NCI-H2171 (cell line): Measurements from ENCODE around the gene EFNA4.

Experiments used
- DNase-seq: peaks from one replicate; lab custom pipeline; 2025; lab: John Stamatoyannopoulos, UW

Gene EFNA4, protein sequence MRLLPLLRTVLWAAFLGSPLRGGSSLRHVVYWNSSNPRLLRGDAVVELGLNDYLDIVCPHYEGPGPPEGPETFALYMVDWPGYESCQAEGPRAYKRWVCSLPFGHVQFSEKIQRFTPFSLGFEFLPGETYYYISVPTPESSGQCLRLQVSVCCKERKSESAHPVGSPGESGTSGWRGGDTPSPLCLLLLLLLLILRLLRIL

DNA sequence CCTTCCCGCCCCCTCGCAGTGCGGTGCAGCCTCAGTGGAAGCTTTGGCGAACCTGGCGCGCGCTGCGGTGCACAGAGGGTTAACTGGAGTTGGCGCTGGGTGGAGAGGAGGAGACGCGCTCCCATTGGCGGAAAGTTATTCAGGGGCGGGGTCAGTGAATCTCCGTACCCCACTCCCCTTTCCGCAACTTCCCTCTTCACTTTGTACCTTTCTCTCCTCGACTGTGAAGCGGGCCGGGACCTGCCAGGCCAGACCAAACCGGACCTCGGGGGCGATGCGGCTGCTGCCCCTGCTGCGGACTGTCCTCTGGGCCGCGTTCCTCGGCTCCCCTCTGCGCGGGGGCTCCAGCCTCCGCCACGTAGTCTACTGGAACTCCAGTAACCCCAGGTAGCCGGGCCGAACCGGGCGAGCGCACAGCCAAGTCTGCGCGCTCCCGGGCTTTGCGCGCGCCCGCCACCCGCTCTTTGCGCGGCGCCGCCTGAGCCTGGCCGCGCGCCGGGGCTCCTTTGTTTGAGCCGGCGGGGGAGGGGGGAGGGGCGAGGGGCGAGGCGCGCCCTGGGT is at the start of gene EFNA4:
EFNA4 (plus strand) TSS at position 191 of the 561 bp plus-strand sequence; CDS start at position 275, 84 bp downstream.
- DNase-seq, result peak; percentile 72

DNA sequence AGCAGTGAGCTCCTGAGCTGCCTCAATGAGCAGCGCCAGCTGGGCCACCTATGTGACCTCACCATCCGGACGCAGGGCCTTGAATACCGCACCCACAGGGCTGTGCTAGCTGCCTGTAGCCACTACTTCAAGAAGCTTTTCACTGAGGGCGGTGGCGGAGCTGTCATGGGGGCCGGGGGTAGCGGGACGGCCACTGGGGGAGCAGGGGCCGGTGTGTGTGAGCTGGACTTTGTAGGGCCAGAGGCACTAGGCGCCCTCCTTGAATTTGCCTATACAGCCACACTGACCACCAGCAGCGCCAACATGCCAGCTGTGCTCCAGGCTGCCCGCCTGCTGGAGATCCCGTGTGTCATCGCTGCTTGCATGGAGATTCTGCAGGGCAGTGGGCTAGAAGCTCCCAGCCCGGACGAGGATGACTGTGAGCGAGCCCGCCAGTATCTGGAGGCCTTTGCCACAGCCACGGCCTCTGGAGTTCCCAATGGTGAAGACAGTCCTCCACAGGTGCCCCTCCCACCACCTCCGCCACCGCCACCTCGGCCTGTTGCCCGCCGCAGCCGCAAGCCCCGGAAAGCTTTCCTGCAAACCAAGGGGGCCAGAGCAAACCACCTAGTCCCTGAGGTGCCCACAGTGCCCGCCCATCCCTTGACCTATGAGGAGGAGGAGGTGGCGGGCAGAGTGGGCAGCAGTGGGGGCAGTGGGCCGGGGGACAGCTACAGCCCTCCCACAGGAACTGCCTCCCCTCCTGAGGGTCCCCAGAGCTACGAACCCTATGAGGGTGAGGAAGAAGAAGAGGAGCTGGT is 48.6 kb upstream of the EFNA4 start:
- no peak for DNase-seq

DNA sequence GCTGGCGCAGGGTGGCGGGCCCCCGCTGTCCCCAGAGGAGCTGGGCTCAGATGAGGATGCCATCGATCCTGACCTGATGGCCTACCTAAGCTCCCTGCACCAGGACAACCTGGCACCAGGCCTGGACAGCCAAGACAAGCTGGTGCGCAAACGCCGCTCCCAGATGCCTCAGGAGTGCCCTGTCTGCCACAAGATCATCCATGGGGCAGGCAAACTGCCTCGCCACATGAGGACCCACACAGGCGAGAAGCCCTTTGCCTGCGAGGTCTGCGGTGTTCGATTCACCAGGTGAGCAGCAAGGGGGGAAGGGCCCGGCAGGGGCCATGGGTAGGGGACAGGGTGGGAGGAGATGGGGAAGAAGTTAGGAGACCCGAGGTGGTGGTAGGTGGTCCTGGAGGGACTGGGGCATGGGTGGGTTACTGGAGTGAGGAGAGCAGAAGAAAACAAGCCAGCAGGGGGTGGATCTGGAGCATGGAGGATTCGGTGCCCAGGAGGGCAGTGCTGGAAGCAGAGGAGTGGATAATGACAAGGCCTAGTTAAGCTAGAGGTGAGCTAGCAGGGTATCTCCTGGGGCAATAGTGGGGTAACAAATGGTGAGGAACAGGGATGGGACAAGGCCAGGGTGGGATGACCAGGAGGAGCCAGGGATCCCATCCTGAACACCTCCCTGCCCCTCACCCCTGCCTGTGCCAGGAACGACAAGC is 47.9 kb upstream of the EFNA4 start:
- DNase-seq, result no peak

DNA sequence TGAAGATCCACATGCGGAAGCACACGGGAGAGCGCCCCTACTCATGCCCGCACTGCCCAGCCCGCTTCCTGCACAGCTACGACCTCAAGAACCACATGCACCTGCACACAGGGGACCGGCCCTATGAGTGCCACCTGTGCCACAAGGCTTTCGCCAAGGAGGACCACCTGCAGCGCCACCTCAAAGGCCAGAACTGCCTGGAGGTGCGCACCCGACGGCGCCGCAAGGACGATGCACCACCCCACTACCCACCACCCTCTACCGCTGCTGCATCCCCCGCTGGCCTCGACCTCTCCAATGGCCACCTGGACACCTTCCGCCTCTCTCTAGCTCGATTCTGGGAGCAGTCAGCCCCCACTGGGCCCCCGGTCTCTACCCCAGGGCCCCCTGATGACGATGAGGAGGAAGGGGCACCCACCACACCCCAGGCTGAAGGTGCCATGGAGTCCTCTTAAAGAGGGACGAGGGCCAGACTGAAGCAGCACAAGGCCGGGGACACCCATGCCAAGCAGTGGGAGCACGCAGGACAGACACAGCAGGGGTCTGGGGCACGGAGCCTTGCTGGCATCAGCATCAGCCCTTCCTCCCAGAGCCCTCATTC is 47.2 kb upstream of the EFNA4 start:
- DNase-seq, result no peak

DNA sequence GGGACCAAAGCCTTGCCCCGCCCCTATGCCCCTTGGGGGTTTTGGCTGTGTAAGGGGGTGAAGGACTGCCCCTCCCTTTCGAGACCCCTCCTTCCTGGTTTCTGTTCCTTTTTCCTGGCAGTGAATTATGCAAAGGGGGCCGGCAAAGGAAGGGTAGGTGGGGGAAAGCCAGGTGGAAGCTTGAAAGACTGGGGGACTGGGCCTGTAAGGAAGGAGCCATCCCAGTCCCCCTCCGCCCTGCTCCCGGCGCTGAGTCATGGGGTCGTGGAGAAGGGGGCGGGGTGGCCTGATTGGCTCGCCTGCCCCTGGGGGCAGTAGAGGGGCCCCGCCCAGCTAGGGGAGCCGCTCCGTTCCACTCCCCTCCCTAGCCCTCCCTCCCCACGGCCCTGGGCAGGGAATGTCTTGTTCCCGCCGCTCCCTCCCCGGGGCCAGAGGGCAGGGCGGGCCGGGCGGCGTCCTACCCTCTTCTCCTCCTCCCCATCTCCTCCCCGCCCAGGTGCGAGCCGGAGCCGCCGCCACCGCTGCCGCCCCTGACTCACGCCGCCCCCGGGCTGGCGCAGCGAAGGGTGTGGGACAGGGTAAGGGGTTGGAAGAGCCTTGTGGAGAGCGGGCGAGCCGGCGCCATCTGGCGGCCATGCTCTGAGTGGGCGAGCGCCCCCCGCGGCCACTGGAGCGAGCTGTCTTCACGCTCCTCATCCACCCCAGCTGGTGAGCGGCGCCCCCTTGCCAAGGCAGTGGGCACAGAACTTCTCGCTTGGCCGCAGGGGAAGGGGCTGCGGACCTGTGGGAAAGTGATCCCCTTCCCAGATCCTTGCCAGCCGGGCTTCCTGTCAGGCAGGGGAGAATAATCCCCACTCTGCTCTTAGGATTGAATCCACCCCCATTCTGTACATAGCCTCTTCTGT is 46.2 kb upstream of the EFNA4 start:
- DNase-seq, result peak; percentile 91

DNA sequence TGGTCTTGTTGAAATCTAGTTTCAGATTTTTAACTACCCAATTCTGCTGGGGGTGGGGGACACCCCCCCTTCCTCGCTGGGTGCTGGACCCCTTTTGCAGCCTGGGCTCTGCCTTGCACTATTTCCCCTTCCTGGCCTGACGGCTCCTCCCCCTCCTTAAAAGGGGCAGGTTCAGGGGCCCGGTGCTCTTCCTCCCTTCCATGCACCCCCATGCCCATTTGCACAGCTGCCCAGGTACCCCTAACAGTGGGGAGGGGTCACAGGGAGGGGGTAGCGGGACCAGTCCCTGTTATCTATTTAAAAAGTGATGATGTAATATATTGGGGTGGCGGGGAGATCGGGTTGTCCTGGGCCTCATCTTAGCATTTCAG is 45.6 kb upstream of the EFNA4 start:
- no peak for DNase-seq

DNA sequence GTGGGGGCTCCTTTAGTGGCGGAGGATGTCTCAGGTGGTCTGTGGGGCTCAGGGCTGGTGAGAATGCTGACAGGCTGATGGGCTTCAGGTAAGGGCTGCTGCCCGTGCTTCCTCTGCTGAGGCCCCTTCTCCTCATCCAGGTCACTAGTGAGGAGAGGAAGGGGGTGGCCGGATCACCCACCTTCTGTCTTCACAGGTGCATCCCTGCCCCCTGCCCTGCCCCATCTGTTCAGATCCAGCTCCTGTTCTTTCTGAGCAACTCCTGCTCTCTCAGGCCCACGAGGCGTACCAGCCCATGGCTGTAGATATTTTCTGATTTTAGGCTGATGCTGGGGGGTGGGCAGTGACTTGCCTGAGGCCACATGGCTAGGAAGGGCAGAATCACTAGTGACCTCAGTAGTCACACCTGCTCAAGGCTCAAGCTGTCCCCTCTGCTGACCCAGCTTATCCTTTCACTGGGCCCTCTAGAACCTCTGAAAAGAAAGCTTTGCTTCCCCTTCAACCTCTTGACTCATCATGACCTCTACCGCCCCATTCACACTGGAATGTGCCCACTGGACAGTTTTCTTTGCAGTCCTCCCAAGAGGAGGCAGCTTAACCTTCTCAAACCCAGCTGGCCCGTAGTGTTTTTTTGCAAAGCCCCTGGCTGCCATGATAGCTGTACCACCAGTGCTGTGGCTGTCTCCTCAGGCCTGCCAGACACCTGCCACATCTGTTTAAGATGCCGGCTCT is 44.8 kb upstream of the EFNA4 start:
- DNase-seq, result no peak

DNA sequence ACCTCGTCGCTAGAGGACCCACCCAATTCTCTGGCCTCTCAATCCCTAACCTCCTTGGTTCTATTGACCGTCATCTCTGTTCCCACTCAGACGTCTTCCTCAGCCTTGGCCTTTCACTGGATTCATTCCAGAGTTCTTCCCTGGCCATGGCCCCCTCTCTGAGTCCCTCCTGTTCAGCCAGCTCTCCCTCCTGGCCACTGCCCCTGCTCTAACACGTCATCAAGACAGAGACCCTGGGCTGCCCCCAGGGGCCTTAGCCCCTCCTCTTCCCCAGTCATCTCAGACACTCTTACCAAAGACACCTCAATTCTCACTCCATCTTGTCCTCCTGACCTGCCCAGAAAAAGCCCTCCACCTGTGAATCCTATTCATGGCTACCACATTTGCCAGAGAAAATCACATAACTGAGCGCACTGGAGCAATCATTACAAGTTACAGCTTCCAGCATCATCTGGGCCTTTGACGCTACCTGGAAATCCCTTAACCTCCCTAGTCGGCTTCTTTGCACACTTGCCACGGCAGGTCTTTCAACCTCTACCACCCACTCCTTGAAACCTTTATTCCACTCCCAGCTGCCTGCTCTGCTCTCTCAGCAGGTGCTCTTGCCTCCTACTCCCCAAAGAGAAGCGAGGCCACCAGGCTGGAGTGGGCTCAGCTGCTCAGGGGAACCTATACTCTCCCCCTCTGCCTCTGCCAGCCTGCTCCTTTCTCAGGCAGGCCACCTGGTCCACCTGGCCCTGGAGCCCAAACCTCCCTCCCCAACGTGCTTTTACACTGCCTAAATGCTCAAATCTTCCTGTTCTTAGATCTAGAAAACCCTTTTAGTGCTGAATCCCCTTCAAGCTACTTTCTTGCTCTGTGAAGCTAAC is 43.9 kb upstream of the EFNA4 start:
- DNase-seq, result no peak

DNA sequence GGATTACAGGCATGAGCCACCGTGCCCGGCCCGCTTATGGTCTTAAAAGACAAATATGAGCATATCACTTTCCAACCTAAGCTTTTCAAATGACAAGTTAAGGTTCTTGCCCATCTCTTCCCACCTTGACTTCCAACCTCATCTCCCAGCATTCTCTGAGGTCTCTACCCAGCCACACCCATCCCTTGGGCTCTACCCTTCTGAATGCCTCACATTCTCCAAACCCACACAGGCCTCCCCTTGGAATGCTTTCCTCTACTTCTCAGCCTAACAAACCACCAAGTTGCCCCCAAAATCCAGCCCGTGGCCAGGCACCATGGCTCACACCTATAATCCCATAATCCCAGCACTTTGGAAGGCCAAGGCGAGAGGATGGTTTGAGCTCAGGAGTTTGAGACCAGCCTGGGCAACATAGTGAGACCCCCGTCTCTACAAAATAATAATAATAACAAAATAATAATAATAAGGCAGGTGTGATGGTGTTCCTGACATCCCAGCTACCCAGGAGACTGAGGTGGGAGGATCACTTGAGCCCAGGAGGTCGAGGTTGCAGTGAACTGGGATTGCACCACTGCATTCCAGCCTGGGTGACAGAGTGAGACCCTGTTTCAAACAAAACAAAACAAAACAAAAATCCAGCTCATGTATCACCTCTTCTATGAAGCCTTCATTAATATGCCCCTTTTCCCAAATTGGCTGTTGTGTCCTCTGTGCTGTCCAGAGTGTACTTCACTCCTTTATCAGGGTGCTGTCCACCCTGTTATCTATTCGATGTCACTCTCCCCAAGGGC is 41.2 kb upstream of the EFNA4 start:
- DNase-seq, result no peak

DNA sequence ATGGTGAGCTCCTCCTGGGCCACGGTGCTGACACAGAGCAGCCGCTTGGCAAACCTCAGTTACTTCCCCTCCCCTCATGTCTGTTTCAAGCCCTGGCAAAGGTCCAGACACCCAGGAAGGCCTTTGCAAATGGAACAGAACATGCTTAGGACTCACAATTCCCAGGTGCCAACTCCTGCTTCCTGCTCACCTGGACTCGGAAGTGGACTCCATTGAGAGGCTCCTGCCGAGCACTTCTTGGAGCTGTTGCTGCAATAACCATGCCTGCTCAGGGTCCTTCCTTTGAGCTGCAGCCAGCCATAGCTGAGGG is 40.7 kb upstream of the EFNA4 start:
- DNase-seq, result no peak

DNA sequence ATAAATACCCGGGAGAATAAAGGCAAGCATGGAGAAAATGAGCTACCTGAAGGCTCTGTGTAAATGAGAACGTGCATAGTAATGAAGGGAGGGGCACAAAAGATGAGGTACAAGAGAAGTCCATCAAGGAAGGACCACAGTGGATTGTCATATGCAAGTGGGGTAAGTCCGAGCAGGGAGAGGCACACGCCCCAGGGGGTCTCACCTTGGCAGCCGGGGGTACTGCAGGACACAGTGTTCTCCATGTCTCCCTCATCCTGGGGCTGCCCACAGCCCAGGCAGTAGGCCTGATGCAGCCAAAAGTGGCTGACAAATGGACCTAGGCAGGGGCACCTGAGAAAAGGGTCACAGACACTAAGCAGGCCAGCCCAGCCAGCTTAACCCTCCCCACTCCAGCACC is 39.9 kb upstream of the EFNA4 start:
- no peak for DNase-seq

DNA sequence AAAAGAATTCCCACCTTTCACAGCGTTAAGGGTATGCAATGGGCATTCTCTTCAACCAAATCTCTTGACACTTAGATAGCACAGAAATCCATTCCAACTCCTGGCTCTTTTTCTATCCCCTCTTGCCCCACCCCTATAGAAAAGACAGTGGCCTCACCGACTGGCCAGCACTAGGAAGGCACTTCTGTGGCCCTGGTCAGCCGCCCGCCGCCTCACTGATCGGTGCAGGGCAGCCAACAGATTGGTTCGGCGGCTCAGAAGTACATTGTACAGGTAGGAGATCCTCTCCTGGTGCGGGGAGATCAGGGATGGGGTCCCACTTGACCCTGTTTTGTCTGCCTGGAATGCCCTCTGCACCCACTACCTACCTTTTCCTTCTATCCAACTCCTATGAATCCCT is 39.2 kb upstream of the EFNA4 start:
- DNase-seq, result no peak

DNA sequence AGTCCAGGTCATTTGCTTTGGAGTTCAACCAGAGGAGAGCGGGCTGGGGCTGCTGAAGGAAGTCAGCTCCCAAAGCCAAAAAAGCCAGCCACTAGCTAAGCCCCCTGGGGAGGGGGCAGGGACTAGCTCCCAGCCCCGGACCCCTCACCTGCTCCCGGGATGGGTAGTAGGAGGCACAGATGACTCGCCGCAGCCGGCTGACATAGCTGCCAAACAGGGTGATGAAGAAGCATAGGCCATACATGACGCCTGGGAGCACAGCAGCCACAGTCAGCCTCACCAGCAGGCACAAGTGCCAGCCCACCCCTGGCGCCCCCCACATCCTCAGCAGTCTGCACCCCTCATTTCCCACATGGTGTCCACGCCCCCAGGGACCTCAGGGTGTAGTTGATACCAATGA is 37.4 kb upstream of the EFNA4 start:
- no peak for DNase-seq

DNA sequence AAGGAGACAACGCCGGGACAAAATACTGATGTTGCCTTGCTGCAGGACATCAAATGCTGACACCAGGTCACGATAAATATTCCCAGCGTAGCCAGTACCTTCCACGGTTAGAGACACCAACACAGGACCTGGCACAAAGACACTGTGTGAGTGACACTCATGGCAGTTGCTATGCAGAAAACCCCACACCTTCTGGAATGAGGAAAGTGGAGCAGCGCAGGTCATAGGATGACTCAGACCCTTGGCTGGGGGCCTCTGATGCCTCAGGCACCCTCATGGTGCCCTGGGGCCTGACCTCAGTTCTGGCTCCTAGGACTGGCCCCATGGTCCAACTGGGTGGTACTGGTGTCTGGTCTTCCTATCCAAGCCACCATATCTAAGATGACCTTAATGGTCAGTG is 37.0 kb upstream of the EFNA4 start:
- DNase-seq, result no peak

DNA sequence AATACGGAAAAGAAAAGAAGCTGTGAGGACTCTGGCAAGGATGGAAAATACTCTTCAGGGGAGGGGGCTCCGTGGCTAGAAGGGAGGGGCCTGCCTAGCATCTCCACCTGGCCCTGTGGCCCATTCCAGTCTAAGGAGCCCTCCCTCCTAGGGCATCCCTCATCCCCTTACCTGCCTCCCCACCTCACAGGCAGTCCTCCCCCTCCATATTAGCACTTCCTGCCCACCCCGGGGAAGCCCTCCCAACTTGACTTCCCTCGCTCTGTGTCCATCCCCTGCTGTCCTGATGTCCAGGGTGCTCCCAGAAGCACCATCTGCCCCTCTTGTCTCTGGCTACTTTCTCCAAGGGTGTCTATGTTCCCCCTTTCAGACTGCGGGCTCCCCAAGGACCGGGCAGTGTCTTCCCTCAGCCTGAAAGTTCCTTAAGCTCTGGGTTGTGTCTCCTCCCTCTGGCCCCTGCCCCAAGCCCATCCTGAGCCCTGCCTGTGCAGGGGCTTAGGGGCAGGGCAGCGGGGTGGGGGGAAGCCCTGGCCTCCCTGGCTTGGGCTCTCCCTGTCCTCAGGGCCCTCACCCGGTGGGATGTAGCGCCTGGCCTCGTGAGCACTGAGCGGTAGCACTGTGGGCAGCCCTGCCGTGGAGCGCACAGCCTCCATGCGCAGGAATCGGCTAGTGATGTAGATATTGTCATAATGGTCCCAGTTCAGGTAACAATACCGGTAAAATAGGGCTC is 33.9 kb upstream of the EFNA4 start:
- DNase-seq, result no peak

DNA sequence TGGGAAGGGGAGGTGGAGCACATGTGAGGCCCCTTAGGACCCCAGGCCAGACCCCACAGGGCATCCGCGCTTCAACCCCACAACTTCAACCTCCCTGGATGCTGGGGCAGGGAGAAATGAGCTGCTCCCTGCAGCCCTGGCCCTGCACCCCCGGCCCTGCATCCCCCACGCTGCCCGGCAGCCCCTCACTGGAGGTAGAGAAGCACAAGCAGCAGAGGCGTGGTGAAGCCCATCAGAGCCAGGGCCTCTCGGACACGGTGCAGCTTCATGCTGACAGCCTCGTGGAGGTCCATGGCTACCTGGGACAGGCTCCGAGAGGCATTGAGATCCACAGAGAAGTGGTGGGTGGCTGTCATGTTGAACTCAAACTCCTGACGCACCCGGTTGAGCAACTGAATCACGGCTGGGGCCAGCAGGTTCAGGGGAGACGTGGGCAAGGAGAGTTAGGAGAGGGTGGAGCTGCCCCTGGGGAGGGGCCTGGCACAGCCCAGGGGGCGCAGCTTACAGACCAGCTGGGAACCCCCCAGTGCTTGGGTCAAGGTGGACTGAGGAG is 33.2 kb upstream of the EFNA4 start:
- DNase-seq, result no peak

DNA sequence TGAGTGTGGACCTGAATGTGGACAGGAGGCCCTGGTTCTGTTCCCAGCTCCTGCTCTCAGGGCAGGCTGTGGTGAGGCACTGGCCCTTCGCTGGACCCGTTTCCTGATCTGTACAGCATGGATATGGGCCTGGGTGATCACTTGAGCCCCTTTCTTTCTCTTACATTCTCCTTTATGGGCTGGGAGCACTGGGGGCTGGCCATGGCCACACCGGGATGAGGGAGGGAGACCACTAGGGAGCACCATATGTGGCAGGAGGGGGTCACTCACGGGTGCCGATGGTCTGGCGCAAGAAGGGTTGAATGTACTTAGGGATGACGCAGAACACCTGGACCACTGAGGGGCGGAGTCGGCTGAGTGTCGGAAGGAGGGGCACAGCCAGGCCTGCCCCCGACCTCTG is 32.6 kb upstream of the EFNA4 start:
- DNase-seq, result no peak

DNA sequence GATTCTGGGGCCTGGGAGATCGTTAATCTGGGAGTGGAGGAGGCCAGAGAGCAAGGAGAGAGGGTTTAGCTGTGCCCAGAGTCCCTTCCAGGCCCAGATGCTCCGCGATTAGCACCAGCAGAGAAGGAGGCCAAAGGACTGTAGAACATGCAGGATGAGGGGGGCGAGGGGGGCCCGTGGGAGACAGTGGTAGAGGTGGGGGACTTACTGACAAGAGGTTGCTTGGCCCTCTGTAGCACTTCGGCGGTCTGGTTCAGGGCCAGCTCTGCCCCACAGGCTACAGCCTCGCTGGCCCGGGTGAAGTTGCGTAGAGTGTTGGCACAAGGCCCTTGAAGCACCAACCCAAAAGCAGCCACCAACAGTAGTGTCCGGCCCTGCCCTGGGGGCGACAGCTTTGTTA is 30.7 kb upstream of the EFNA4 start:
- no peak for DNase-seq
